ENCODE data around the gene RUFY1.

- TF ChIP-seq, protein P1, sequence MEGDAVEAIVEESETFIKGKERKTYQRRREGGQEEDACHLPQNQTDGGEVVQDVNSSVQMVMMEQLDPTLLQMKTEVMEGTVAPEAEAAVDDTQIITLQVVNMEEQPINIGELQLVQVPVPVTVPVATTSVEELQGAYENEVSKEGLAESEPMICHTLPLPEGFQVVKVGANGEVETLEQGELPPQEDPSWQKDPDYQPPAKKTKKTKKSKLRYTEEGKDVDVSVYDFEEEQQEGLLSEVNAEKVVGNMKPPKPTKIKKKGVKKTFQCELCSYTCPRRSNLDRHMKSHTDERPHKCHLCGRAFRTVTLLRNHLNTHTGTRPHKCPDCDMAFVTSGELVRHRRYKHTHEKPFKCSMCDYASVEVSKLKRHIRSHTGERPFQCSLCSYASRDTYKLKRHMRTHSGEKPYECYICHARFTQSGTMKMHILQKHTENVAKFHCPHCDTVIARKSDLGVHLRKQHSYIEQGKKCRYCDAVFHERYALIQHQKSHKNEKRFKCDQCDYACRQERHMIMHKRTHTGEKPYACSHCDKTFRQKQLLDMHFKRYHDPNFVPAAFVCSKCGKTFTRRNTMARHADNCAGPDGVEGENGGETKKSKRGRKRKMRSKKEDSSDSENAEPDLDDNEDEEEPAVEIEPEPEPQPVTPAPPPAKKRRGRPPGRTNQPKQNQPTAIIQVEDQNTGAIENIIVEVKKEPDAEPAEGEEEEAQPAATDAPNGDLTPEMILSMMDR (IDR thresholded peaks at IDR 0.05), result no peak
- no peak for TF ChIP-seq ZFX (IDR thresholded peaks at IDR 0.05; ENCODE audit: borderline replicate concordance)
Measured at GRCh38 chr5:179559284-179560252, 9.2 kb downstream of the RUFY1 start.
